K562 (cell line): ENCODE measurements around the gene COQ7. TPM values are rescaled to one million over a fixed set of nuclear protein-coding genes. Genes with fewer than 3 reads are reported as not detected.
A peak's percentile ranks its signal among the peaks of the same experiment; 100 is the strongest.

Experiments used
- ARID4B ChIP-seq: sonication (generic); formaldehyde crosslinking; IDR thresholded peaks from 2 replicates; pipeline ENCODE4 v1.8.0; 2022; ENCODE audit warnings: mild to moderate bottlenecking, missing genetic modification reagents
- E2F4 ChIP-seq: sonication (generic); formaldehyde crosslinking; IDR thresholded peaks from 2 replicates; pipeline ENCODE4 v1.8.0; 2022; ENCODE audit warnings: mild to moderate bottlenecking, low read depth, missing genetic modification reagents
- E2F6 ChIP-seq, 2 experiments: IDR thresholded peaks; 2 replicates each; pipeline ENCODE4 v1.6.1; 2011; ENCODE audit warnings: borderline replicate concordance in 1 of 2, control low read depth in 1 of 2, low read depth in 1 of 2, low read length in 1 of 2, mild to moderate bottlenecking in 1 of 2, mixed read lengths in 1 of 2, moderate library complexity in 1 of 2; ENCODE audit not compliant: insufficient read depth in 1 of 2, insufficient read length in 1 of 2, poor library complexity in 1 of 2, severe bottlenecking in 1 of 2; ENCODE audit errors: extremely low read depth in 1 of 2
- ERF ChIP-seq: fragments of 450-650 bp; formaldehyde crosslinking; IDR thresholded peaks from 2 replicates; pipeline ENCODE4 v1.4.0; 2020; ENCODE audit warnings: mild to moderate bottlenecking, mixed read lengths
- ESRRA ChIP-seq: fragments of 450-650 bp; IDR thresholded peaks from 2 replicates; pipeline ENCODE4 v1.6.1; 2014; ENCODE audit warnings: low read depth, mild to moderate bottlenecking, moderate library complexity, borderline replicate concordance
- GATAD2B ChIP-seq: fragments of 450-650 bp; IDR thresholded peaks from 2 replicates; pipeline ENCODE4 v1.6.1; 2017; ENCODE audit warnings: mild to moderate bottlenecking, borderline replicate concordance
- IRF1 ChIP-seq: sonication (generic); formaldehyde crosslinking; IDR thresholded peaks from 2 replicates; pipeline ENCODE4 v1.8.0; 2022; ENCODE audit warnings: missing genetic modification reagents, mild to moderate bottlenecking, borderline replicate concordance
- KLF13 ChIP-seq: fragments of 450-650 bp; IDR thresholded peaks from 2 replicates; pipeline ENCODE4 v1.6.1; 2016; ENCODE audit warnings: missing genetic modification characterization, low read depth, mild to moderate bottlenecking, missing compliant biosample characterization, moderate library complexity, borderline replicate concordance
- MYNN ChIP-seq, 2 experiments: sonication (generic); formaldehyde crosslinking in 1 of 2; IDR thresholded peaks; 2 replicates each; pipeline versions ENCODE4 v1.5.0 to v1.6.1; 2016 to 2020; ENCODE audit warnings: antibody characterized with exemption in 1 of 2, missing genetic modification reagents in 1 of 2
- POLR2AphosphoS5 ChIP-seq: IDR thresholded peaks from 2 replicates; pipeline ENCODE4 v1.6.1; 2011; ENCODE audit warnings: mild to moderate bottlenecking, low read depth, low read length, moderate library complexity; ENCODE audit not compliant: control insufficient read depth, insufficient read depth
- PURB ChIP-seq: sonication (generic); formaldehyde crosslinking; IDR thresholded peaks from 2 replicates; pipeline ENCODE4 v1.9.0; 2021; ENCODE audit warnings: low read depth, mild to moderate bottlenecking, missing genetic modification reagents
- RNF2 ChIP-seq: sonication (generic); IDR thresholded peaks from 2 replicates; pipeline ENCODE4 v1.6.1; 2016
- SOX6 ChIP-seq: fragments of 450-650 bp; IDR thresholded peaks from 2 replicates; pipeline ENCODE4 v1.6.1; 2014; ENCODE audit warnings: mild to moderate bottlenecking
- TBP ChIP-seq: optimal IDR thresholded peaks from 2 replicates; pipeline ENCODE3; 2011; ENCODE audit warnings: low read depth, low read length, improper control_type of control experiment
- WHSC1 ChIP-seq: IDR thresholded peaks from one replicate; pipeline ENCODE4 v1.6.1; 2012; ENCODE audit warnings: low read length, control low read depth, inconsistent platforms
- ZKSCAN3 ChIP-seq: fragments of 250-450 bp; sonication (Bioruptor Pico); IDR thresholded peaks from 2 replicates; pipeline ENCODE4 v1.4.0; 2020
- ZNF561 ChIP-seq: fragments of 450-650 bp; formaldehyde crosslinking; conservative IDR thresholded peaks from 2 replicates; pipeline ENCODE4 v1.4.0; 2020; ENCODE audit warnings: mild to moderate bottlenecking, moderate library complexity
- ZNF57 ChIP-seq: fragments of 450-650 bp; formaldehyde crosslinking; IDR thresholded peaks from 2 replicates; pipeline ENCODE4 v1.4.0; 2020; ENCODE audit warnings: mild to moderate bottlenecking, moderate library complexity
- ZNF696 ChIP-seq: fragments of 250-450 bp; sonication (Bioruptor Pico); conservative IDR thresholded peaks from 2 replicates; pipeline ENCODE4 v1.4.0; 2020; ENCODE audit warnings: mild to moderate bottlenecking, moderate library complexity
- polyA plus RNA-seq, 8 experiments: library from polyadenylated mRNA; depleted of rRNA in 4 of 8; stranded (reverse) in 5 of 8; unstranded in 3 of 8; fragments of >200 nt; fragmentation: Nextera tagmentation in 2 of 8; fragmentation: Illumina TruSeq in 1 of 8; extraction: Ambion mirVana in 2 of 8; extraction: Trizol in 1 of 8; gene quantifications; 2 replicates each; pipeline versions ENCODE4 v1.2.1 to v1.2.3, GENCODE V29; 2011 to 2014; ENCODE audit warnings: inconsistent platforms in 1 of 8, missing spikeins in 1 of 8
- total RNA-seq, 7 experiments: library from RNA; depleted of rRNA in 6 of 7; stranded (reverse); fragments of >200 nt in 6 of 7; fragmentation: Illumina TruSeq in 2 of 7; extraction: Trizol in 2 of 7; gene quantifications; 2 replicates each; pipeline versions ENCODE4 v1.2.1 to v1.2.3, GENCODE V29; 2011 to 2021; ENCODE audit warnings: low replicate concordance in 1 of 7

The COQ7 gene
- total and polyA plus RNA-seq, 9 of the 15 experiments (the other 6 are each of a cell fraction or from before 2014, with no cell fraction given) = 2.3 to 26.1 (median 15.2) TPM

GRCh38 chr16:19086322-19087199 lies 19.1 kb downstream of the COQ7 start (continued):
- TF ChIP-seq E2F6 (IDR thresholded peaks at IDR 0.05; ENCODE audit: borderline replicate concordance in 1 of 2, extremely low read depth in 1 of 2, insufficient read depth in 1 of 2, insufficient read length in 1 of 2, low read depth in 1 of 2, low read length in 1 of 2, poor library complexity in 1 of 2, severe bottlenecking in 1 of 2) (peak; percentile 28 to 47), WHSC1 (no peak), ERF (CRISPR knock-in tag) (peak; percentile 48; the same call in 1 of the 2 replicates), MYNN (IDR thresholded peaks at IDR 0.05) (0 out of 2 replicates have a peak, but pooled peaks have one; percentile 33), MYNN (CRISPR knock-in tag; IDR thresholded peaks at IDR 0.05) (no peak), ZNF561 (no peak), TBP (peak; percentile 32), GATAD2B (no peak), SOX6 (peak; percentile 55), ZNF57 (CRISPR knock-in tag) (peak; percentile 47; the same call in 1 of the 2 replicates), PURB (CRISPR knock-in tag) (no peak), ESRRA (peak; percentile 97), ZNF696 (no peak), ARID4B (CRISPR knock-in tag) (peak; percentile 26; the same call in 1 of the 2 replicates), E2F4 (CRISPR knock-in tag) (no peak), POLR2AphosphoS5 (no peak), KLF13 (tag) (no peak), RNF2 (no peak), IRF1 (no peak), ZKSCAN3 (CRISPR knock-in tag) (no peak)
